GM19193 (cell line): ENCODE data around the gene PAFAH2.

Experiments
- POLR2A ChIP-seq: IDR thresholded peaks from 4 replicates; pipeline ENCODE4 v1.6.1; 2011; ENCODE audit not compliant: insufficient read depth, insufficient read length; ENCODE audit errors: extremely low read depth

The PAFAH2 gene

GRCh38 chr1:25914074-25914995 lies 83.5 kb downstream of the PAFAH2 start:
- TF ChIP-seq POLR2A: no peak

- TF ChIP-seq POLR2A: no peak
Observed at GRCh38 chr1:25913206-25913605, 84.7 kb downstream of the PAFAH2 start.

GRCh38 chr1:25912076-25912831 lies 85.6 kb downstream of the PAFAH2 start:
- no peak for TF ChIP-seq POLR2A

GRCh38 chr1:25911162-25911561 lies 86.7 kb downstream of the PAFAH2 start:
- no peak for TF ChIP-seq POLR2A
